AG04449 (cell line): Measurements from ENCODE around the gene ALG1L2.
"Not testable (repeated sequence)": the region's sequence is repeated elsewhere in the genome, so short reads cannot be mapped to it uniquely, and the experiment has no call there.

Experiments
- CTCF ChIA-PET: fragments of 350-600 bp; formaldehyde crosslinking; extraction: SDS; loops from one replicate; lab custom pipeline; 2021; ENCODE audit warnings: antibody characterized with exemption; lab: Yijun Ruan, JAX
- POLR2A ChIA-PET: fragments of 400-600, 350-600 bp; formaldehyde crosslinking; extraction: SDS; loops from one replicate; lab custom pipeline; 2020; ENCODE audit warnings: antibody characterized with exemption, inconsistent platforms; lab: Yijun Ruan, JAX
- DNase-seq: peaks from one replicate; pipeline ENCODE4 v3.0.0-alpha.2; 2010; ENCODE audit warnings: low read depth, low spot score
- H3K4me3 ChIP-seq: 2 replicates; pipeline ENCODE4 v1.5.1; 2011; ENCODE audit warnings: low read depth, mild to moderate bottlenecking, control low read depth, low read length
- TF ChIP-seq, protein P1 (sequence below): IDR thresholded peaks from one replicate; pipeline ENCODE4 v1.5.1; 2011; ENCODE audit warnings: mild to moderate bottlenecking, moderate library complexity, low read length, control low read depth, inconsistent platforms; ENCODE audit not compliant: insufficient read depth; ENCODE audit errors: missing control alignments

Gene ALG1L2

DNA sequence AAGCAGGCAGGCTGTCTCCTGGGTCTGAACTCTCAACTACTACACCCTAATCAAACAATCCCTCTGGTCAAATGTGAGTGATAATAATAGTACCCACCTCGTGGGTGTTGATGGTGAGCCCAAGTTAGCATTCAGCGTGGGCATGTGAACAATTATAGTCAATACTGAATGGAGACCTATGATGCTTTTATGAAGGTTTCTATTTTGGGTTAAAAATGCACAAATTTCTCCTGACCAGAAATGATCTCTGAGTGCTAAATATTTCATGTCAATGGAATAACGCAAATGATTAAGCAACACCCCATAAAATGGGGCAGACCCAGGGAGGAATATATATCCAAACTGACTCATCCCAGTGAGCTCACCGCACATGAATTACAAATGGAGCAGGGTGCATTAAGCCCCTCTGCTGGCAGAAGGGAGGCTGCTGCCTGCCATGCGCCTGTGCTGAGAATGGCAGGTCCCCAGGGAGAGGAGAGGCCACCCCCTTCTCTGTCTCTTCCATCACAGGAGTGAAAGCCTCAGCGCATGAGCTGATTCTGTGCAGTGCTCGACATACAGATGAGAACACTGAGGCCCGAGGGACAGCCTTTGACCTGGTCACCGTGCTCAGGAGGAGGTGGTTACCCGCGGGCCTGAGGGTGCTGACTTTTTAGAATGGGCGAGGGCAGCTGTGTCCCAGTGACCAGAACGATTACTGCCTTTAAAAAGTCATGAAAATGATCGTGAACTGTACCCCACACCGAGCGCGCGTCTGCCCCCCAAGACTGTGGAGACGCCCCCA lies 28.9 kb downstream of the ALG1L2 start:
- CTCF ChIA-PET, result interaction anchor here (1.1 kb wide), 1 partner anchor 13 kb away, joined by 3 read pairs; no protein-coding TSS in a partner anchor
- peak overlapping the region; percentile 75 for H3K4me3 ChIP-seq
- DNase-seq, result peak; percentile 44
- POLR2A ChIA-PET, result not testable (repeated sequence)

DNA sequence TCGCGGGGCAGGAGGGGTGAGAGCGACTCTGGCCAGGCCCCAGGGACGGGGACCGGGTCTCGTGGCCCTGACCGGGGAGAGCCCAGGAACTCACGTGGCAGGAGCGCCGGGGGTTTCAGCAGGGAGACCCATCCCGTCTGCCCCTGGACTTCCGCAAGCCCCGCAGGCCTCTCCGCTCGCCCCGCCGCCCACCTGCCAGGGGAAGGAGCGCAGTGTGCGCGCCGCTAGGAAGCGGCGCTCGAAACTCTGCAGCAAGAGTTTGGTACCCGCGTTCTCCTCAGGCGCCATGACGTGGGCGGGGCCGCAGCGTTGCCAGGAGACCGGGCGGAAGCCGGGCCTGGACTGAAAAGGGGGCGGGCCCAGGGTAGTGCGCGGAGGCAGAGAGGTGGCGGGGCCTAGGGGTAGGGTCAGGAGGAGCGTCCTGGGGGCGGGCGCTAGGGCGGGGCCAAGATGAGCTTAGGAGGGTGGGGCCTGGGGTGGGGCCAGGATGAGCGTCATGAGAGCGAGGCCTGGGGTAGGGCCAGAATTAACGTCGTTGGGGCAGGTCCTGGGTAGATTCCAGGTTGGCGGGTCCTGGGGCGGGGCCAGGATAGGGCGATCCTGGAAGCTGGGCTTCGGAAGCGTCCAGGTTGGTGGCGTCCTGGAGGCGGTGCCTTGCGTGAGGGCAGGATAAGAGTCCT lies 29.7 kb downstream of the ALG1L2 start:
- peak overlapping the region; percentile 75 for H3K4me3 ChIP-seq
- TF ChIP-seq, protein P1, sequence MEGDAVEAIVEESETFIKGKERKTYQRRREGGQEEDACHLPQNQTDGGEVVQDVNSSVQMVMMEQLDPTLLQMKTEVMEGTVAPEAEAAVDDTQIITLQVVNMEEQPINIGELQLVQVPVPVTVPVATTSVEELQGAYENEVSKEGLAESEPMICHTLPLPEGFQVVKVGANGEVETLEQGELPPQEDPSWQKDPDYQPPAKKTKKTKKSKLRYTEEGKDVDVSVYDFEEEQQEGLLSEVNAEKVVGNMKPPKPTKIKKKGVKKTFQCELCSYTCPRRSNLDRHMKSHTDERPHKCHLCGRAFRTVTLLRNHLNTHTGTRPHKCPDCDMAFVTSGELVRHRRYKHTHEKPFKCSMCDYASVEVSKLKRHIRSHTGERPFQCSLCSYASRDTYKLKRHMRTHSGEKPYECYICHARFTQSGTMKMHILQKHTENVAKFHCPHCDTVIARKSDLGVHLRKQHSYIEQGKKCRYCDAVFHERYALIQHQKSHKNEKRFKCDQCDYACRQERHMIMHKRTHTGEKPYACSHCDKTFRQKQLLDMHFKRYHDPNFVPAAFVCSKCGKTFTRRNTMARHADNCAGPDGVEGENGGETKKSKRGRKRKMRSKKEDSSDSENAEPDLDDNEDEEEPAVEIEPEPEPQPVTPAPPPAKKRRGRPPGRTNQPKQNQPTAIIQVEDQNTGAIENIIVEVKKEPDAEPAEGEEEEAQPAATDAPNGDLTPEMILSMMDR, result no peak
- peak; percentile 91 for DNase-seq
- ChIA-PET POLR2A (no interaction called here), CTCF (interaction anchor here (0.9 to 1.1 kb wide), 2 partner anchors 13 to 177 kb away, joined by 3 read pairs; no protein-coding TSS in a partner anchor)

DNA sequence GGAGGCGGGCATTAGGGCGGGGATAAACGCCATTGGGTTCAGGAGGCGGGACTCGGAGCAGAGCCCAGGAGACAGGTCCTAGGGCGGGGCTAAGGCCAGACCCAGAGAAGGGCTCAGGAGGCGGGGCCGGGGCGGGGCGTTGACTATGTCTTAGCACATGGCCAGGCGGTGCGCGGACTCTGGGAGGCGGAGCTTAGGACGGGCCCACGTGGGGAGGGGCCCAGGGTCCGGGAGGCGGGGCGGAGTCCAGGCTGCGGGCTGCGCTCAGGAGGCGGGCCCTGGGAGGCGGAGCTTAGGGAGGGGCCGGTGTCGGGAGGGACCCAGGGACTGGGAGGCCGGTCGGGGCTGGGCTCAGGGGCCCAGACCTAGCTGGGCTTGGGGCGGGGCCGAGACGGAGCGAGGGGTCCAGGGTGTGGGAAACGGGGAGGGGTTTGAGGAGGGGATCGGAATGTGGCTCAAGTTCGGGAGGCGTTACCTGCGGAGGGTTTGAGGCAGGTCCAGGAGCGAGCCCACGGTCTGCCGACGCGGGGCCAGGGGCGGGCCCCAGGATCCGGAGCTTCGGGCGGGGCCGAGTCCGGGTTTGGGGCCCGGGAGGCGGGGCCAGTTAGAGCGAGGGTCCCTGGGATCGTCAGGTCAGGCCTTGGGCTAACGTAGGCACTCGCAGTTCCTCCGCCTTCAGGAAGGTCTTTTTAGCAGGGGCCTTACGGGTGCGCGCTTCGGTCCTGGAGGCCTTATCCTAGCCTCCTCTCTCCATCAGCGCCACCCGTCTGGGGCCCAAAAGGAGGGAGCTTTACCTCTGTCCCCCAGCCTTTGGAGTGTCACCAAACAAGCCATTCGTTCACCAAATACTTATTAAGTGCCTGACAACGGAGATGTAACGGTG lies 30.5 kb downstream of the ALG1L2 start:
- CTCF ChIA-PET, result interaction anchor here (0.9 to 1.1 kb wide), 2 partner anchors 14 to 178 kb away, joined by 3 read pairs; no protein-coding TSS in a partner anchor
- peak; percentile 71 for DNase-seq
- POLR2A ChIA-PET, result not testable (repeated sequence)

DNA sequence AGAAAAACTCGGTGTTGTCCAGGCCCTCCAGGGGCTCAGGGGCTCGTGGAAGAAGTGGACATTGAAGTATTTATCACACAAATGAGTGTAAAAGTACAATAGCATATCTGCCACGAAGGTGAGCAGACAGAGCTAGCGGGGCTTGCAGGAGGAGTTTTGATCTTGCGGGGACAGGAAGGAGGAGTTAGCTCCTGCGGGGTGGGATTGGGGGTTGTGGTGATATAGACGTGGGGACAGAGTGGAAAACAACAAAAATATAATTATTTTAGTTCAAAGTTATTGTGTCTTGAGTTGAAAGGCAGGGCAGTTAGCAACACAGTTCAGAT lies 31.1 kb downstream of the ALG1L2 start:
- peak overlapping the region; percentile 60 for H3K4me3 ChIP-seq
- DNase-seq, POLR2A ChIA-PET, CTCF ChIA-PET: not testable (repeated sequence)

More for the DNA sequence above, 30.5 kb downstream of the ALG1L2 start:
- peak overlapping the region; percentile 60 for H3K4me3 ChIP-seq

DNA sequence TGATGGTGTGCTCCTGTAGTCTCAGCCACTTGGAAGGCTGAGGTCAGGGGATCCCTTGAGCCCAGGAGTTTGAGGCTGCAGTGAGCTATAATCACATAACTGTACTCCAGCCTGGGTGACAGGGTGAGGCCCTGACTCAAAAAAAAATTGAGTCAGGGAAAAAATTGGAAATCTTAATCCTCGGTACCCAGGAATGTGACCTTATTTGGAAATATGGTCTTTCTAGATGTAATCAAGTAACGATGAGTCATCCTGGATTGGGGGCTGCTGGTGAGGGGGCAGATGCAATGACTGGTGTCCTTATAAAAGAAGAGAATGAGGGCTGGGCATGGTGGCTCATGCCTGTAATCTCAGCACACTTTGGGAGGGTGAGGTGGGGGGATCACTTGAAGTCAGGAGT lies 33.8 kb downstream of the ALG1L2 start:
- CTCF ChIA-PET, POLR2A ChIA-PET, DNase-seq, H3K4me3 ChIP-seq: not testable (repeated sequence)

DNA sequence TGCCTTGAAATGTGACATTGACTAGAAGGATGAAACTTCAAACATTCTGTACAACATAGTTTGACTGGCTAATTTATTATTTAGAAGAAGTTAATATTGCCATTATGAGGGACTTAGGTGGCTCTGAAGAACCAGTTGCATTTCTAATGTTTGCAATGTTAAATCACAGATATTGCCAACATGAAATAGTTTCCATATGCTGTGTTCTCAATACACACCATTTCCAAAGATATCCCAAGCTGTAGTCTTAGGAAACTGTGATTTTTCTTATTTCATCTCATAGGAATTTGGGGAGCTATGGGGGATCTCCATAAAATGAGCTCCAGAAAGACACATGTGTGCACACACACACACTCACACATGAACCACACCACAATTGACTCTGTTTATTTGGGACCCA lies 36.3 kb downstream of the ALG1L2 start:
- CTCF ChIA-PET, result no interaction called here
- H3K4me3 ChIP-seq, result no peak overlapping the region
- POLR2A ChIA-PET, result no interaction called here
- TF ChIP-seq, protein P1, result no peak
- DNase-seq, result no peak

DNA sequence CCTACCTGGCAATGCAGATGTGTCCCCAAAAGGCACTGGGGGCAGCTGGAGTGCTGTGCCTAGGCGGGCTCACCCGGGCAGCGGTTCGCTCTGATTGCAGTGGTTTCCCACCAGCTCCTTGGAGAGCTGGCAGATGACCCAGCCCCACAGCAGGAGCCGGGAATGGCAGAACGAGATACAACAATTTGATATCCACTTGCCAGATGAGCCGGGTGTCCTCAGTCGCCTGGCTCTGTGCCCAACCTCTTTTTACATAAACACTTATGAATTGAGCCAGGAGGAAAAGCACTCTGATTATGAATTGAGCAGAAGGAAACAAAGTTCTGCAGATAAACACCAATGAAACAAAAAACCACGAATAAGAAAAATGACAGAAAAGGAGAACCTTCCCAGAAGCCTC lies 38.2 kb downstream of the ALG1L2 start:
- DNase-seq, CTCF ChIA-PET, H3K4me3 ChIP-seq, POLR2A ChIA-PET: not testable (repeated sequence)

DNA sequence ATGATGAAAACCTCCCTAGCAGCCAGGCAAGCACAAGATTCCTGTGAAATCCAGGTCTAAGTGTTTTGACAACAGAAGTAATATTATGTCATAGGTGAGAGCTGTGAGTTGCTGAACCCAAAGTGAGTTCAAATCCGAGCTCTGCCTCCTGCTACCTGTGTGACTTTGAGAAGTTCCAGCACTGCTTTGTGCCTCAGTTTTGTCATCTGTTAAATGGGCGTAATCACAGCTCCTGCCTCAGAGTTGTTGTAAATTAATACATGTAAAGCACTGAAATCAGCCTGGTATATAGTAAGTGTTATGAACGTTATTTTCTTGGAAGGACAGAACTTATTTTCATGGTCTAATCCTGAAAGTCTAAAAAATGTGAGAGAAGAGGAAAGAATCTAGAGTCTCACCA lies 38.7 kb downstream of the ALG1L2 start:
- CTCF ChIA-PET, H3K4me3 ChIP-seq, POLR2A ChIA-PET, DNase-seq: not testable (repeated sequence)

DNA sequence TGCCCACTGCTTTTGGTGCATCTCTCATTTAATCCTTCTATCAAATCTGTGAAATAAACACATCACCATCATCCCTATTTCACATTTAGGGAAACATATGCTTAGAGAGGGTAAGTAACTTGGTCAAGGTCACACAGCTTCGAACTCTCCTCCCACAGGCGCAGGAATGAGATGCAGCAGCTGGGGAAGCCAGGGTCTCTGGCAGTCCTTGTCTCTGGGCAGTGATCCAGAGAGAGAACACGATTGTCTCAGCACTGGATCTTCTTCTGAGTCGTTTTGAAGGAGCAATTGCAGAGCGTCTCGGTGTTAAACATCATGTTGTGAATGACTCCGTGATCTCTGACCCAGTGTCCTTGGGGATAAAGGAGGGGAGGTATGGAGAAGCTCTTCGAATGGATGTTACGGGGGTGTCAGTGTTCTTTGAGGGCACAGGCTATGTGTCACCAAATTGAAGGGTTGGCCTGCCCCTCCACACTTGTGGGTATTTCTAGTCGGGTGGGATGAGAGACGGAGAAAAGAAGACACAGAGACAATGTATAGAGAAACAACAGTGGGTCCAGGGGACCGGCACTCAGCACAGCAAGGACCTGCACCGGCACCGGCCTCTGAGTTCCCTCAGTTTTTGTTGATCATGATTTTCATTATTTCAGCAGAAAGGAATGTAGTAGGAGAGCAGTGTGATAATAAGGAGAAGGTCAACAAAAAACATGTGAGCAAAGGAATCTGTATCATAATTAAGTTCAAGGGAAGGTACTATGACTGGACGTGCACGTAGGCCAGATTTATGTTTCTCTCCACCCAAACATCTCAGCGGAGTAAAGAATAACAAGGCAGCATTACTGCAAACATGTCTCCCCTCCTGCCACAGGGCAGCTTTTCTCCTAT lies 41.5 kb downstream of the ALG1L2 start:
- POLR2A ChIA-PET, CTCF ChIA-PET, DNase-seq, H3K4me3 ChIP-seq: not testable (repeated sequence)

DNA sequence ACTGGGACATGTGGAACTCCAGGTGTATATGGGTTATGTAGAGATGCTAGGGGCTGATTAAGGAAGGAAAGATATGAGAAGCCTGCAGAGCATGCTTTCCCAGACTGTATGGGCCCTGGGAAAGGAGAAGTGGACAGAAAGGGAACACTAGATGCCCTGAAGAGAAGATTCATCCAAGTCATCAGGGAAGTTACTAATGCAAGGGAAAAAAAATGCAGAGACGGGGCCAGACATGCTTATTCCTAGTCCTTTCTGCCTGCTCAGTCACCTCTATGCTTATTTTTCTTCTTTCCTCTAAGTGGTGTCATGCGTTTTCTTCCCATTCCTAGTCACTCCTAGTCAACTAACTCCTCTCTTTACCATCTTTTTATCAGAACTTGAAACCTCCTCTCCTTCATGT lies 43.8 kb downstream of the ALG1L2 start:
- CTCF ChIA-PET, POLR2A ChIA-PET, H3K4me3 ChIP-seq: not testable (repeated sequence)

DNA sequence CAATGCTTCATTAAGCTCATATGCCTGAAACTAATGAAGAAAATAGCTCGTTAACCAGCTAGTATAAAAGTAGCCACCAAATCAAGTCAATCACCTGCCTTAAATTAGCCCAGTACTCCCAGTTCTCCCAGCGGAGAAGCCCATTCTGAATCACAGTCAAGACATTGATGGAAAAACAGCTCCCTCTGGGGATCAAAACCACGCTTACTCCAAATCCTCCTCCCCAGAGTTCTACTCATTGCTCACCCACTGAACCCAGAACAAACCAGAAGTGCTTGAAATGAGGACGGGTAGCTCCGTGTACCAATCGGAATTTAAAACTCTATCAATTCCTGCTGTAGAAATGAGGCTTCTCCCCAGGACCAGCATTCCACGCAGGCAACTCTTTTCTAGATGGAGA lies 54.7 kb downstream of the ALG1L2 start:
- POLR2A ChIA-PET, result not testable (repeated sequence)

More for the DNA sequence above, 43.8 kb downstream of the ALG1L2 start:
- not testable (repeated sequence) for DNase-seq

DNA sequence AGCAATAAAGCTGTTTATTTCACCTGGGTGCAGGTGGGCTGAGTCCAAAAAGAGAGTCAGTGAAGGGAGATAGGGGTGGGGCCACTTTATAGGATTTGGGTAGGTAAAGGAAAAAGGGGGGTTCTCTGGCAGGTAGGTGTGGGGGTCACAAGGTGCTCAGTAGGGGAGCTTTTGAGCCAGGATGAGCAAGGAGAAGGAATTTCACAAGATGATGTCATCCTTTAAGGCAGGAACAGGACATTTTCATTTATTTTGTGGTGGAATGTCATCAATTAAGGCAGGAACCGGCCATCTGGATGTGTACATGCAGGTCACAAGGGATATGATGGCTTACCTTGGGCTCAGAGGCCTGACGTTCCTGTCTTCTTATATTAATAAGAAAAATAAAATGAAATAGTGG lies 56.1 kb downstream of the ALG1L2 start:
- POLR2A ChIA-PET, CTCF ChIA-PET, DNase-seq, H3K4me3 ChIP-seq: not testable (repeated sequence)

More for the DNA sequence above, 54.7 kb downstream of the ALG1L2 start:
- not testable (repeated sequence) for DNase-seq, H3K4me3 ChIP-seq
- CTCF ChIA-PET, result interaction anchor here (1.2 kb wide), 1 partner anchor 195 kb away, joined by 3 read pairs; no protein-coding TSS in a partner anchor

DNA sequence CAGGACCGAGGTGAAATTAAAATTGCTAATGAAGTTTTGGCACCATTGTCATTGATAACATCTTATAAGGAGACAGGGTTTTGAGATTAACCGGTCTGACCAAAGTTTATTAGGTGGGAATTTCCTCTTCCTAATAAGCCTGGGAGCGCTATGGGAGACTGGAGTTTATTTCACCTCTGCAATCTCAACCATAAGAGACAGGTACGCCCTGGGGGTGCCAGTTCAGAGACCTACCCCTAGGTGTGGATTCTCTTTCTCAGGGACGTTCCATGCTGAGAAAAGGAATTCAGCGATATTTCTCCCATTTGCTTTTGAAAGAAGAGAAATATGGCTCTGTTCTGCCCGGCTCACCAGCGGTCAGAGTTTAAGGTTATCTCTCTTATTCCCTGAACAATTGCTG lies 57.4 kb downstream of the ALG1L2 start:
- CTCF ChIA-PET, H3K4me3 ChIP-seq, DNase-seq, POLR2A ChIA-PET: not testable (repeated sequence)
